GM21576 (cell line): ENCODE results near the gene SLC38A4.

Source experiments
- ATAC-seq: cut with Tn5 transposase; IDR thresholded peaks from one replicate; pipeline ENCODE4 v1.9.1; 2021; ENCODE audit warnings: mild to moderate bottlenecking, moderate library complexity; ENCODE audit not compliant: unreplicated experiment

The SLC38A4 gene

GRCh38 chr12:46815809-46816208 lies 10.0 kb downstream of the SLC38A4 start:
- no peak for ATAC-seq

GRCh38 chr12:46814143-46814542 lies 11.7 kb downstream of the SLC38A4 start:
- no peak for ATAC-seq

DNA sequence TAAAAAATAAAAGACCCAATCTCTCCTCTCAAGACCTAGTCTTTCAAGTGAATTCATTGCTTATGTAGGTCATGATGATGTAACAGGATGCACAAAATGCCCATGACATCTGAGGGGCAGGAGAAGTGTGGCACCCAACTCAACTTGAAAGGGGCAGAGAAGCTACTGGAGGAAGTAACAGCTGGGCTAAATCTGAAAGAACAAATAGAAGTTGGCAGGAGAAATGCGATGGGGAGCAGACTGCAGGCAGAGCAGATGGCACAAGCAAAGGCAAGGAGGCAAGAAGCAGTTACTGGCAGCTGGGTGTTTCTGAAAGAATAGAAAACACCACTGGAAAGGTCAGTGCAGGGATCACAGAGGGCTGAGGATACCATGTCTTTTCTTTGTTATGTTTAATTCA lies 14.6 kb downstream of the SLC38A4 start:
- no peak for ATAC-seq

DNA sequence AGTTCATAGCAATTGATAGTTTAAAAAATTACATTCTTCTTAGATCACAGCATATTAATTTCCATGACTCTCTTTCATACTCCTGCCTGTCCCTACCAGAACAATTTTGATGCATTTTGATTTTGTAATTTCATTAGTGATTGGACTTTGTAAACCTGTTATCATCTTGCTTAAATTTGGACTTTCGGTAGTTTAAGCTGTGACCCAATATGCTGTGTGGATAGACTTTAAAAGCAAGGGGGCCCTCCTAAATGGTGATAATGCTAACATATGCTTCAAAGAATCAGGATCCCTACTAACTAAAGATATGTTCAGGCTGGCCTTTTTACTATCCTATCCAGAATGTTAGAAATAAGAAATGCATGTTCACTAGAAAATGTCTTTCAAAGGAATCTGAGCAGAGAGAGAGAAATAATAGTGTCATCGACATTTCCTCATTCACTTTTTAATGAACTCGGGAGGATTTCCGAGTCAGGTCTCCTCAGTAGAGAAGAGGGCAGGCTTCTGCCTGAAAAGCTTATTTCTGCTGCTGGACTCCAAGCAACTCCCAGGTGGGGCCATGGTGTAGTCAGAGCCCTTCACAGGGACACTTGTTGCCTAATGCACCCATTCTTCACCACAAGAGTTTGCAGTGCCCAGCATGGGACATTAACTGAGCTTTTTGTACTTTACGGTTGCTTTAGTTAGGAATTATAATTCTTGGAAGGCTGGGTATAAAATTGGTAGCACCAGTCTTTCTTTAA lies 16.7 kb downstream of the SLC38A4 start:
- no peak for ATAC-seq

- ATAC-seq = no peak
Measured at GRCh38 chr12:46808317-46808716, 17.5 kb downstream of the SLC38A4 start.

- ATAC-seq = no peak
Measured at GRCh38 chr12:46804054-46804453, 21.7 kb downstream of the SLC38A4 start.

DNA sequence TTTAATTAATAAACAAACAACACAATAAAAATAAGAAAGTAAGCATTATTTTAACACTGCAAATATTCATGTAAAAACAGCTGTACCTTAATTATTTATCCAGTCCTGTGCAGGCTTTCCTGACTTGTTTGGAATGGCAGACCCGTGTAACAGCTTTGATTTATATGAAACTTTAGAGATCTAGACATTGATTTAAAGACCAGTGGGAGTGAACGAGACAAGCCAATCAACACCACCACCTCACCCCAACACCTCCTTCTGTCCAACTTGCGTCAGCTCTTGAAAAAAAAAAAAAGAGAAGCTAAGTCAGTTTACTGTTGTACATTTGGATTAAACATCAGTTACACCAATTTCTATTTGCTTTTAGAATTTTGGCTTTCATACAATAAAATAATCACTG lies 22.3 kb downstream of the SLC38A4 start:
- ATAC-seq = no peak

GRCh38 chr12:46801293-46801692 lies 24.5 kb downstream of the SLC38A4 start:
- no peak for ATAC-seq

DNA sequence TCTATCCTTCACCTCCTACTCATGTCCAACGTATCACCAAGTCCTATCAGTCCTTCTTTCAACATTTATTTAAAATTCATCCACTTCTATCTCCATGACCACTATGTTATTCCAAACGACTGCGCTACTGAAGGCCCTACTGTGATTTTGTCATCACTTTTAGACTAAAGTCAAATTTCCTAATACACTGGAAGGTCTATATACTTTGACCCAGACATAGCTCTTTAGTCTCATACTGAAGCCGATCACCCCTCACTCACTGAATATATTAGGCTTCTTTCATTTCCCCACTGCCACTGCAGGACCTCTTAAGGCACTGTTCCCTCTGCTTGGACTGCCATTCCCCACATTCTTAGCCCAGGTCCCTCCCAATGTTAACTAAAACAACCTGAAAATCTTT lies 25.6 kb downstream of the SLC38A4 start:
- no peak for ATAC-seq

- ATAC-seq = no peak
Measured at GRCh38 chr12:46798648-46799047, 27.1 kb downstream of the SLC38A4 start.

DNA sequence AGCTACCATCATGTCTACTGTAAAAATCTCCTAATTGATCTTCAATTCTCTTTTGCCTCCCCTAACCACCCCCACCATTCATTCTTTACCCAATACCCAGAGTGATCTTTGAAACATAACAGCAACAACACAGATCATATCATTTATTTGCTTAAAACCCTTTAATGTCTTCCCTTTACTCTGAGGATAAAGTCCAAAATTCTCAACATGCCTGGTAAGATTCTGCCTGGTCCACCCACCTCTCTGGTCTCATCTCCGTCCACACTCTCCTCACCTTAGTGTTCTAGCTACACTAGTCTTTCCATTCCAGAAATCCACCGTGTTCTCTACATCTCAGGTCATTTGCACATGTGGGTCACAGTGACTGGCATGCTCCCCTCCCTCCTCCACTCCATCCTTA lies 27.7 kb downstream of the SLC38A4 start:
- ATAC-seq = no peak

DNA sequence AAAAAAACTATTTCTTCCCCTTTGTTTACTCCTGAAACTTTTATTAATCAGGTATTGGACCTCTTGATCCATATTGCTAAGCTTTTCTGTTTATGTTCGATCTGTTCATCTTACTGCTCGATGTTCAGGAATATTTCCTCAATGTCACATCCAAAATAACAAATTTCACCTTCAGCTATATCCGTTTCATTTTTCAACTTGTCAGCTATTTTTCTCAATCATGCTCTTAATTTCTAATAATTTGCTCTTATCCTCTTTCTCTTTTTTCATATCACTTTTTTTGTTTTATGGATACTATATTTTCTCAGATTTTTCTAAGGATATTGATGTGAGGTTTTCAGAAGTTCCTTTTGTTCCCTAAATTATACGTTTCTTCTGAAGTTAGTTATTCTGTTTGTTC lies 29.8 kb downstream of the SLC38A4 start:
- ATAC-seq = no peak

- peak; percentile 75 for ATAC-seq
Measured at GRCh38 chr12:46794593-46795190, 31.1 kb downstream of the SLC38A4 start.

DNA sequence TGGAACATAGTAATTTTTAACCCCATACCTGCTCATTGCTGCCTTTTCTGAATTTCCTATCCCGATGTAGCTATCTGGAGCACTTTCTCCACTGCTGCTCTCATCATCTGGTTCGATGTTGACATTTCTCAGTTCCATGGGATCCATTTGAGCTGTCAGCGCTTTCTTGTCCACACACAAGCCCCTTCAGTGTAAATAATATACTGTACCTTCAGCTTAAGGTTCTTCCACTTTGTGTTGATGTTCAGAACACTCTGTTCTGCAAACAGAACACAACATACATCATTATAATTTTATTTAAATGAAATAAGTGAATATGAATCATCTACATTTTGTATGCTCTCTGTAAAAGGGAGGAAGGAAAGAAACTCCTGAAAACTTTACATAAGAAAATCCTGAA lies 32.9 kb downstream of the SLC38A4 start:
- ATAC-seq = no peak

DNA sequence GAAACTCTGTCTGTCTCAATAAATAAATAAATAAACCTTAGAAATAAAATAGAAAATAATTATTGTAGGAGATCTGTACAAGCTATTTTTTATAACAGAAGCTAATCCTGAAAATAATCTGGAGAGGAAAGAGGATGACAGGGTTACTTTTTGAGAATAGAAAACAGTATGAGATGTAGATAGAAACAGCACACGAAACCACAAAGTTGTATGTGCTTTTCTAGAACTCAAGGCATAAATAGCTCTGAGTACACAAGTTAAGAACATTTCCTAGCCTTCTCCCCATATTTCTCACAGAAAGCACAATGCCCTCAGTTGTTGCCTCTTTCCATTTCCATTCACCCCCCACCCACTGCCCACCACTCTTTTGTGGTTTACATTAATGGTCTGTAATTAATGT lies 35.7 kb downstream of the SLC38A4 start:
- ATAC-seq = no peak

DNA sequence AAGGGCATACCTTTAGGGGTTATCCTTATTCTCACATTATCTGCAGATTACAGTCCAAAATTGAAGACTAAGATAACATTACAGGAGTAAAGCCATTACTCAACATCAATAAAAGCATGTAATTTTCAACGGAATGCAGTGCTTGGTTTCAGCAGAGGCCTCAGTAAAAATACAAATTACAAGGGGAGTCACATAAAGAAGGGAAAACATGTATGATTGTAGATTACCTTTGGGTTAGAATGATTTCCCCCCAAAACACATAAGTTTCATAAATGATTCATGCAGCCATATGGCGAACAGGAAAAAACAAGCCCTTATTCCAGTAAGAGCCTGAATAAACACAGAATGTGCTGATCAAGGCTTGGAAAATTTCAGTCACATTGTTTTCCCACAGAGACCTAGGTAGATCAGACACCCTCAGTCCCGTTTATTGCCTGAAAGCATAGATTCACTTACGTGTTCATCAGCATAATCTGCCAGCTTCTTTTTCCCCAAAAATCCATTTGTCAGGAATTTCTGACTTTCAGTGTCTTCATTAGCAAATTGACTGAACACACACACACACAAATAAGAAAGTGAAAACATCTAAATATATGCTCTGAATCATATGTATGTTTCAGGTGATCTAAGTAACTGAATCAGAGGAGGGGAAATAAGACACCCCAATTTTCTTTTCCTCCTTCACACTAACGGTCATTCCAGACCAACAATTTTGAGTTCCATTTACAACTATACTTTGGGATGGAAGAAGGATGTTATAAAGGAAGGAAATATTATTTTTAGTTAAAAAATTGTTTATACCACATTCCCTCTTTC lies 37.5 kb downstream of the SLC38A4 start:
- ATAC-seq = no peak

DNA sequence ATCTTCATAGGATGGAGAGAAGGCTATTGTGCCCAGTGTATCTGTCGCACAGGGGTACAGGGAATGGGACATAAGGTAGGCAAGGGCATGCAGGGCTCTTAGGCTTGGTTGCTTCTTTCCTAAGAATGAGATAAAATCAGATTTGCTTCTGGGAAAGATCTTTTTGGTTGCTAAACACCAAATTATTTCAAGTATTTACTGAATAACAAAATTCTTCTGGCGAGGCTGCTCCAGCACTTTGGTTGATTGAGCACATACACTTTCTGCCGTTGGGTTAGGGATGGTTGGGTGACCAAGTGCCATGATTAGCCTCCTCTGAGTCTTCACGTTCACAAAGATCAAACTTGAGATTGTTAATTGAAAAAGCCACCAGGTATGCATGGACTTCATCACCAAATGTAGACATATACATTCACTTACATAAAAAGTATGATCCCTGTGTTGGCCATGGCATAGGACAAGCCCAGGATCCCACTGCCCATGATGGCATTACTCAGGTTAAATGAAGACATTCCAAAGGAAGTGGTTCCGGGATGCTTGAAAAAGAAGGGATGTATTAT lies 38.2 kb downstream of the SLC38A4 start:
- no peak for ATAC-seq

- no peak for ATAC-seq
Measured at GRCh38 chr12:46786774-46787173, 39.0 kb downstream of the SLC38A4 start.

DNA sequence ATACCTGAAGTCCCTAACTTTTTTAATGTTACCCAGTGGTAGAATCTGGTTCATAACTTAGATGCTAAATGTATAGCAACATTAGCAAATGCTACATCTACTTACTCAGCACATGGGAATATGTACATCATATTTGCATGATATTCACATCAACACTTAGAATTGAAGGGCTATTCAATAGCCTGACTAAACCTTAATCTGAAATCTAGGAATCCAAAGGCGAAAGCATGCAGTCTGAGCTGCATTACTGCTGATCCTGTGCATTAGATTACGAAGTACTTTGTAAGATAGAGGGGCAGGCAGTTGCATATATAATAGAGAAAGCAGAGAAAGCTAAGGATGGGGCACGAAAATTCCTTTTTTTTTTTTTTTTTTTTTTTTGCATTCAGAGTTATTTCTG lies 40.4 kb downstream of the SLC38A4 start:
- ATAC-seq = no peak

- ATAC-seq = no peak
Measured at GRCh38 chr12:46783871-46784270, 41.9 kb downstream of the SLC38A4 start.

DNA sequence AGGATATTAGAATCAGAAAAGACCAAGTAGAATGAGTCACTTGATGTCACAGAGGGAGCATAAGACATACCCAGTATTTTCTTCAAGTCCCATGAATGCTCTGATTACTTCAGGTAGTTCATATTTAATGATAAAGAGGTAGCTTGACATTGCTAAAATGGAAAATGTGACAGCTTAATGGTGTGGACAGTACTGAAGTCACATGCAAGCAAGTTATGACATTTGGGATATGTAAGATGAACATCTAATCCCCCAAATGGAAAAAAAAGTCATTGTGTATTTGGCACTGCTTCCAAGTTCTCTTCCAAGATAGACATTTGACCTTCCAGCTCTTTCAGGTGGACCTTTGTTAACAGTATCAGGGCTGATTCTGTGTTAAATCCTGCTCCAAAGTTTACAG lies 45.9 kb downstream of the SLC38A4 start:
- no peak for ATAC-seq

- ATAC-seq = no peak
Measured at GRCh38 chr12:46779063-46779462, 46.7 kb downstream of the SLC38A4 start.
